Measurements from ENCODE around the gene TMSB15C. TPM values are rescaled to one million over a fixed set of nuclear protein-coding genes. Genes with fewer than 3 reads are reported as not detected.

The TMSB15C gene
- total RNA-seq, 1 donor from 2014 or later = 2.9 TPM

DNA sequence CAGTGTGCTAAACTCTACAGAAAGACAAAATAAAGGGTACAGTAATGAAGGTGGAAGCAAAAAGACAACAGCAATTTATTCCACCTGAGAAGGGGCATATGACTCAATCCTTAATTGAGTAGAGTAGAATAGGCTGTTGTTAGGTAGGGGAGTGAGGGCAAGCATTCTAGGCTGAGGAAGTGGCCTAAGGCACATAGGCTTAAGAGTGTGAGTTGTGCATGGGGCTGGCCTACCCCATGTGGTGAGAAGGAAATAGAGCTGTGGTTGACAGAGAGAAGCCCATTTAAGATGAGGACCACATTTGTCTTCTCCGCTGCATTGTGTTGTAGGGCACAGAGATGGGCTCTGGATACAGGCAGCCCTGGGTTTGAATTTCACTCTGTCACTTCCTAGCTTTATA lies 32.9 kb upstream of the TMSB15C start:
- no peak overlapping the region for H3K4me3 ChIP-seq (ENCODE audit: low read depth, low read length)
- TF ChIP-seq, protein P1, sequence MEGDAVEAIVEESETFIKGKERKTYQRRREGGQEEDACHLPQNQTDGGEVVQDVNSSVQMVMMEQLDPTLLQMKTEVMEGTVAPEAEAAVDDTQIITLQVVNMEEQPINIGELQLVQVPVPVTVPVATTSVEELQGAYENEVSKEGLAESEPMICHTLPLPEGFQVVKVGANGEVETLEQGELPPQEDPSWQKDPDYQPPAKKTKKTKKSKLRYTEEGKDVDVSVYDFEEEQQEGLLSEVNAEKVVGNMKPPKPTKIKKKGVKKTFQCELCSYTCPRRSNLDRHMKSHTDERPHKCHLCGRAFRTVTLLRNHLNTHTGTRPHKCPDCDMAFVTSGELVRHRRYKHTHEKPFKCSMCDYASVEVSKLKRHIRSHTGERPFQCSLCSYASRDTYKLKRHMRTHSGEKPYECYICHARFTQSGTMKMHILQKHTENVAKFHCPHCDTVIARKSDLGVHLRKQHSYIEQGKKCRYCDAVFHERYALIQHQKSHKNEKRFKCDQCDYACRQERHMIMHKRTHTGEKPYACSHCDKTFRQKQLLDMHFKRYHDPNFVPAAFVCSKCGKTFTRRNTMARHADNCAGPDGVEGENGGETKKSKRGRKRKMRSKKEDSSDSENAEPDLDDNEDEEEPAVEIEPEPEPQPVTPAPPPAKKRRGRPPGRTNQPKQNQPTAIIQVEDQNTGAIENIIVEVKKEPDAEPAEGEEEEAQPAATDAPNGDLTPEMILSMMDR (conservative IDR thresholded peaks at IDR 0.05; ENCODE audit: low read depth, low read length) = no peak
- no peak for DNase-seq (ENCODE audit: low read depth)

DNA sequence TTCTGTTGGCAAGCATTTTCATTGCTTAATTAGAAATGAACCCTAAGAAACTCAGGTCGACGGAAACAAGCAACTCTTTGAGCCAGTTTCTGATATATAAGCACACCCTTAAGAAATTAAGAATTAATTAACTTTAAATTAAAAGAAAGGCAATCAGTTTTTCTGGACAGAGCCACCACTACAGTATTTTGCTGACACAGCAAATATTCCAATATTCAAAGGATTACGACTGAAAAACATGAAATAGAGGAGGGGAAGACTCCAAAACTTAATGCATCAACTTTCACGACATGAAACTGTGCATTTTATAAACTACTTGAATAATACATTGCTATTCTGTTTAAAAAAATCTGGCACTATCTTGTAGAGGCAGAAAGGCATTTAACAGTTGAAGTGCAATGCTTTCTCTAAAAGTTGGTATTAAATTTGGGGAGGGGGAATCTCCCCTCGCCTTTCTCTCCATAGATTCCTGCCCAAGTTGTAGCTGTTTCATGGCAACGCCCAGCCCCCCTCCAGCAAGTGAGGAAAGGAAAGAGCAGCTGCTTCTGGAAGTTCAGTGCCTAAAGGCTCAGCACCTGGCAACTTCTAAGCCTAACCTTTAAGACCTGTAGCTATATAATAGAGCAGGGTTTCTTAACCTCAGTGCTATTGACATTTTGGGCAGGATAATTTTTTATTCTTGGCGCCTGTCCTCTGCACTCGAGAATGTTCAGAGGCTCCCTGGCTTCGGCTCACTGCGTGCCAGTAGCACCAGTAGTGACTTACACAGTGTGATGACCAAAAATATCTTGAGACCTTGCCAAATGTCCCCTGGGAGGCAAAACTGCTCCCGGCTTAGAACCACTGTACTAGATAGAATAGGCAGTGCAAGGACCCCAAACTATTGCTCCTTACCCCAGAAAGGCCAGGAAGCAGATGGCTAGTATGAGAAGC lies 29.6 kb upstream of the TMSB15C start:
- H3K4me3 ChIP-seq (ENCODE audit: low read depth, low read length) = no peak overlapping the region
- no peak for DNase-seq (ENCODE audit: low read depth)
- TF ChIP-seq, protein P1 (conservative IDR thresholded peaks at IDR 0.05; ENCODE audit: low read depth, low read length) = no peak

DNA sequence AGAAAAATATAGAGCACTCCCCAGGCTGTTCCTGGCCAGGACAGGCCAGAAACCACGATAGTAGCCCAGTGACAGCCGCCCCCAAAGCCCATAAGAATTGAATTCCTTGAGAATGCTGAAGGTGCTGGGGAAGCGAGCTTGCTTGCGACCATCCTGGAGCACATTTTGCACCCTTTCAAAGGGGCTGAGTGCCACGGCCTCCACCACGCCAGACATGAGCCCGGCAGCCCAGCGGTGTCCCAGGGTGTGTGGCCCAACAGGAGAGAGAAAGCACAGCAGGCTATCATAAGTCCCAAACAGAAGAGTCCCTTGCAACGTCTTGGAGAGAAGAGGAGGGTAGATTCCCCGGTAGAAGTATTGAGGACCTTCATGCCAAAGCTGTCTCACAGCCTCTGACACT lies 28.6 kb upstream of the TMSB15C start:
- H3K4me3 ChIP-seq (ENCODE audit: low read depth, low read length) = no peak overlapping the region
- DNase-seq (ENCODE audit: low read depth) = no peak
- TF ChIP-seq, protein P1 (conservative IDR thresholded peaks at IDR 0.05; ENCODE audit: low read depth, low read length) = no peak

DNA sequence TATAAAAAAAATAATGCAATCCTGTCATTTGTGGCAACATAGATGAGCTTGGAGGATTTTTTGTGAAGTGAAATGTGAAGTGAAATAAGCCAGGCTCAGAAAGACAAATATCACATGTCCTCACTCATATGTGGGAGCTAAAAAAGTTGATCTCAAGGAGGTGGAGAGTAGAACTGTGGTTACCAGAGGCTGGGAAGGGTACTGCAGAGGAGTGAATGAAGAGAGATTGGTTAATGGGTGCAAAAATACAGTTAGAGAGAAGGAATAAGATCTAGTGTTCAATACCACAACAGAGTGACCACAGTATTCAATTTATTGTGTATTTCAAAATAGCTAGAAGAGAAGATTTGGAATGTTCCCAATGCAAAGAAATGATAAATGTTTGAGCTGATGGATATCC lies 22.9 kb upstream of the TMSB15C start:
- H3K4me3 ChIP-seq (ENCODE audit: low read depth, low read length) = no peak overlapping the region
- TF ChIP-seq, protein P1 (conservative IDR thresholded peaks at IDR 0.05; ENCODE audit: low read depth, low read length) = no peak
- no peak for DNase-seq (ENCODE audit: low read depth)

DNA sequence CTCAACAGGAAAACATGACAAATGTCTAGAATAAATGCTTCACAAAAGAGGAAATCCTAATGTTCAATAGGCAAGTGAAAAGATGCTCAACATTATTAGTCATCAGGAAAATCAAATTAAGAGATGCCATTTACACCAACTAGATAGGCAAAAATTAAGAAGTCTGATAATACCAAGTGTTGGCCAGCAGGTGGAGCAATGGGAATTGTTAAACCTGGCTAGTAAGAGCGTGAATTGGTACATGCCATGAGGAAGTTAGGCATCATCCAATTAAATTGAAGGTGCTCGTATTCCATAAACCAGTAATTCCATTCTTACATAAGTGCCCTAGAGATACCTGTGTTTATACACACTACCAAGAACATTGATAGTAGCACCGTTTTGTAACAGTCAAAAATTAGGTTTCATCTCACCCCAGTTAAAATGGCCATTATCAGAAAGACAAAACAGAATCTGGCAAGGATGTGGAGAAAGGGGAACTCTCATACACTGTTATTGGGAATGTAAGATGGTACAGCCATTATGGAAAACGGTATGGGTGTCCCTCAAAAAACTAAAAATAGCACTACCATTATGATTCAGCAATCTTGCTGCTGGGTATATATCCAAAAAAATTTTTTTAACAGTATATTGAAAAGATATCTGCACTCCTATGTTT lies 22.2 kb upstream of the TMSB15C start:
- peak; percentile 16 for DNase-seq (ENCODE audit: low read depth)
- TF ChIP-seq, protein P1 (conservative IDR thresholded peaks at IDR 0.05; ENCODE audit: low read depth, low read length) = peak; percentile 58
- H3K4me3 ChIP-seq (ENCODE audit: low read depth, low read length) = no peak overlapping the region

DNA sequence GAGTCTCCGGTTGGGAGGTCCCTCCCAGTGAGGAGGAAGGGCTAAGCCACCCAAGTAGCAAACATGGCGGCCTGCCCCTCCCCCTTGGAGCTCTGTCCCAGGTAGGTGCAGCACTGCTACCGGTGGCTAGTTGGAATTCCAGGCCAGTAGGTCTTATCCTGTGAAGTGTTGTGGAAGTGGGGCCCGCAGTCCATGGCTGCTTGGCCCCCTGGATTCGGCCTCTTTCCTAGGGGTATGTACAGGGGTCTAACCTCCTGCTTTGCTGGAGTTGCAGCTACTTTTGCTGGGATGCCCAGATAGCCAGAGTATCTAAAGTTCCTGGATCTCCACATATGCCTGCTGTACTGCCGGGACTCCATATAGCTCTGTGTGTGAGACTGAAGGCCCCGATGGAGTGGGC lies 9.9 kb upstream of the TMSB15C start:
- H3K4me3 ChIP-seq (ENCODE audit: low read depth, low read length) = no peak overlapping the region
- DNase-seq (ENCODE audit: low read depth) = no peak
- TF ChIP-seq, protein P1 (conservative IDR thresholded peaks at IDR 0.05; ENCODE audit: low read depth, low read length) = no peak
